Measurements from ENCODE around the gene TBC1D23. TPM values are rescaled to one million over a fixed set of nuclear protein-coding genes. Genes with fewer than 3 reads are reported as not detected.
"Not testable (repeated sequence)": the region's sequence is repeated elsewhere in the genome, so short reads cannot be mapped to it uniquely, and the experiment has no call there.

TBC1D23 gene
- total RNA-seq, 1 donor from 2014 or later = 56.9 TPM

- peaks cover 0 to 17% of the 10 kb centered on the region in 2 donors for H3K4me1 ChIP-seq
- no peaks in the 10 kb centered on the region for H3K9me3 ChIP-seq
- DNase-seq (ENCODE audit: low spot score in 2 of 2) = no peak
- intact Hi-C loops (cut with DNase I) = loop anchor here (10.0 kb wide), 1 partner anchor 382 kb away; no protein-coding TSS in a partner anchor
- TF ChIP-seq CTCF (IDR thresholded peaks at IDR 0.05) = no peak
- no peaks in the 10 kb centered on the region for H3K36me3 ChIP-seq
- no peak overlapping the region for H3K27ac ChIP-seq
- H3K4me3 ChIP-seq = no peak overlapping the region
- no peaks in the 10 kb centered on the region for H3K27me3 ChIP-seq
Observed at GRCh38 chr3:100256731-100257151, 4.1 kb upstream of the TBC1D23 start.

GRCh38 chr3:100257586-100257985 is 3.2 kb upstream of the TBC1D23 start:
- no peak overlapping the region for H3K27ac ChIP-seq
- no peaks in the 10 kb centered on the region for H3K9me3 ChIP-seq
- intact Hi-C loops (cut with DNase I) = loop anchor here (10.0 kb wide), 1 partner anchor 383 kb away; no protein-coding TSS in a partner anchor
- no peaks in the 10 kb centered on the region for H3K27me3 ChIP-seq
- peaks cover 0 to 24% of the 10 kb centered on the region in 2 donors for H3K4me1 ChIP-seq
- DNase-seq (ENCODE audit: low spot score in 2 of 2) = no peak
- H3K4me3 ChIP-seq = no peak overlapping the region
- no peak for TF ChIP-seq CTCF (IDR thresholded peaks at IDR 0.05)
- no peaks in the 10 kb centered on the region for H3K36me3 ChIP-seq

GRCh38 chr3:100260081-100260684 is 609 bp upstream of the TBC1D23 start:
- peak in 1 of 2 donors; percentile 82 for DNase-seq (ENCODE audit: low spot score in 2 of 2)
- peak overlapping the region; percentile 55 to 88 for H3K4me3 ChIP-seq

GRCh38 chr3:100261485-100261903 is 702 bp downstream of the TBC1D23 start:
- TF ChIP-seq CTCF (IDR thresholded peaks at IDR 0.05) = no peak
- intact Hi-C loops (cut with DNase I) = loop anchor here (5.0 kb wide), 1 partner anchor 444 kb away; the partner anchor contains the start of gene CMSS1
- peak overlapping the region; percentile 95 to 97 for H3K27ac ChIP-seq

More at GRCh38 chr3:100260081-100260684, 609 bp upstream of the TBC1D23 start:
- Histone ChIP-seq H3K27ac (peak overlapping the region; percentile 95 to 97), H3K4me1 (peaks cover 3 to 14% of the 10 kb centered on the region in 2 donors), H3K36me3 (no peaks in the 10 kb centered on the region), H3K27me3 (no peaks in the 10 kb centered on the region), H3K9me3 (no peaks in the 10 kb centered on the region)
- TF ChIP-seq CTCF (IDR thresholded peaks at IDR 0.05) = no peak
- intact Hi-C loops (cut with DNase I) = loop anchor here (5.0 kb wide), 1 partner anchor 443 kb away; the partner anchor contains the start of gene CMSS1

GRCh38 chr3:100262925-100263324 is 2.1 kb downstream of the TBC1D23 start:
- not testable (repeated sequence) for H3K9me3 ChIP-seq; H3K4me3 ChIP-seq; H3K27ac ChIP-seq; H3K27me3 ChIP-seq; H3K36me3 ChIP-seq; DNase-seq (ENCODE audit: low spot score in 2 of 2)
- H3K4me1 ChIP-seq = peaks cover 5 to 23% of the 10 kb centered on the region in 2 donors
- intact Hi-C loops (cut with DNase I) = loop anchor here (5.0 kb wide), 1 partner anchor 446 kb away; the partner anchor contains the start of gene CMSS1

More at GRCh38 chr3:100261485-100261903, 702 bp downstream of the TBC1D23 start:
- no peaks in the 10 kb centered on the region for H3K9me3 ChIP-seq
- peaks cover 4 to 19% of the 10 kb centered on the region in 2 donors for H3K4me1 ChIP-seq
- no peaks in the 10 kb centered on the region for H3K27me3 ChIP-seq
- H3K4me3 ChIP-seq = peak overlapping the region; percentile 80 to 88
- no peak for DNase-seq (ENCODE audit: low spot score in 2 of 2)
- H3K36me3 ChIP-seq = no peaks in the 10 kb centered on the region

- no peak for DNase-seq (ENCODE audit: low spot score in 2 of 2)
- H3K27ac ChIP-seq = no peak overlapping the region
- intact Hi-C loops (cut with DNase I) = loop anchor here (5.0 kb wide), 1 partner anchor 446 kb away; the partner anchor contains the start of gene CMSS1
- no peak overlapping the region for H3K4me3 ChIP-seq
- TF ChIP-seq CTCF (IDR thresholded peaks at IDR 0.05) = no peak
- no peaks in the 10 kb centered on the region for H3K36me3 ChIP-seq
- peaks cover 5 to 28% of the 10 kb centered on the region in 2 donors for H3K4me1 ChIP-seq
- no peaks in the 10 kb centered on the region for H3K27me3 ChIP-seq
- no peaks in the 10 kb centered on the region for H3K9me3 ChIP-seq
Observed at GRCh38 chr3:100263583-100263982, 2.8 kb downstream of the TBC1D23 start.

Data from ascending aorta (tissue), 2 donors.